GM18517 (cell line): ENCODE data around the gene PAMR1.

Experiments
- ATAC-seq: cut with Tn5 transposase; IDR thresholded peaks from one replicate; pipeline ENCODE4 v1.9.1; 2021; ENCODE audit warnings: mild to moderate bottlenecking, moderate library complexity; ENCODE audit not compliant: unreplicated experiment

Gene PAMR1

DNA sequence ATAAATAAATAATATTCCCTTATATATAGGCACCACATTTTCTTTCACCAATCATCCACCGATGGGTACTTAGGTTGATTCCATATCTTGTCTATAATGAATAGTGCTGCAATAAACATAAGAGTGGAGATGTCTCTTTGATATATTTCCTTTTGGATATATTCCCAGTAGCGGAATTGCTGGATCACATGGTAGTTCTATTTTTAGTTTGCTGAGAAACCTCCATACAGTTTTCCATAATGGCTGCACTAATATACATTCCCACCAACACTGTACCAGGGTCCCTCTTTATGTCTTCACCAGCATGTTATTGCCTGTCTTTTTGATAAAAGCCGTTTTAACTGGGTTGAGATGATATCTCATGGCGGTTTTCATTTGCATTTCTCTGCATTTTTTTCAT is 23.6 kb downstream of the PAMR1 start:
- ATAC-seq: no peak

DNA sequence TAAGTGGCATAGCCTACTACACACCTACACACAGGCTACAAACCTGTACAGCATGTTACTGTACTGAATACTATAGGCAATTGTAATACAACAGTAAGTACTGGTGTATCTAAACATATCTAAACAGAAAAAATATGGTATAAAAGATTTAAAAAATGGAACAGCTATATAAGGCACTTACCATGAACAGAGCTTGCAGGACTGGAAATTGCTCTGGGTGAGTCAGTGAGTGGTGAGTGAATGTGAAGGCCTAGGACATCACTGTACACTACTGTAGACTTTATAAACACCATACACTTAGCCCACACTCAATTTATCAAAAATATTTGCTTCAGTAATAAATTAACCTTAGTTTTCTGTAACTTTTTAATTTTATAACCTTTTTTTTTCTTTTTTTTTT is 24.7 kb downstream of the PAMR1 start:
- no peak for ATAC-seq

DNA sequence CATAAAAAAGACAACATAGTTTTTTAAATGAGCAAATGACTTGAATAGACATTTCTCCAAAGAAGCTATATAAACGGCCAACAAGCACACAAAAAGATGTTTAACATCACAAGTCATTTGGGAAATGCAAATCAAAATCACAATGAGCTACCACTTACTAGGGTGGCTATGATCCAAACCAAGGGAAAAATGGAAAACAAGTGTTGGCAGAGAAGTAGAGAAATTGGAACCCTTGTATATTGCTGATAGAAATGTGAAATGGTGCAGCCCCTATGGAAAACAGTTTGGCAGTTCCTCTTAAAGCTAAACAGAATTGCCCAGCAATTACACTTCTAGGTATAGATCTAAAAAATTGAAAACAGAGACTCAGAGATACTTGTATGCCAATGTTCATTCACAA is 29.0 kb downstream of the PAMR1 start:
- no peak for ATAC-seq

DNA sequence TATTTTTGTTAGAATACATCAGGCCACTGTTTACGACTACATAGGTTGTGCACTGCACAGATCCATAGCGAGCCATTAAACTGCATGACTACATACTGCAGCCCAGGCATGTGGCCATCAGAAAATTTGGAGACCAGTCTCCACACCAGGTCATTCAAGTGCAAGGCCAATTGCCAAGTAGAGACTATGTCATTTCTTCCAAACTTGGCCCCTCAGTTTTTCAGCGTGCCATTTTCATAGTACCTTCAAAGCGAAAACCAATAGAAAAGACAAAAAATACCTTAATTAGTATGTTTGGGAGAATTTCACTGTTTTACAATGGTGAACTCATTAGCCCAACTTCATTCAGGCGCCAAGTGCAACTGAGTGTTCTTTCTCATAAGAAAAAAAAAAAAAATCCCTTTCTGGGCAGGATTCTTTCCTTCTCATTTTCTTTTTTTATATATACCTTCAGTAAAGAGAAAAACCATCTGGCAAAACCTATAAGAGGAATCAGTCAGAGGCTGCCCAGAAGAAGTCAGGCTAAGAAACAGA is 30.4 kb downstream of the PAMR1 start:
- no peak for ATAC-seq

DNA sequence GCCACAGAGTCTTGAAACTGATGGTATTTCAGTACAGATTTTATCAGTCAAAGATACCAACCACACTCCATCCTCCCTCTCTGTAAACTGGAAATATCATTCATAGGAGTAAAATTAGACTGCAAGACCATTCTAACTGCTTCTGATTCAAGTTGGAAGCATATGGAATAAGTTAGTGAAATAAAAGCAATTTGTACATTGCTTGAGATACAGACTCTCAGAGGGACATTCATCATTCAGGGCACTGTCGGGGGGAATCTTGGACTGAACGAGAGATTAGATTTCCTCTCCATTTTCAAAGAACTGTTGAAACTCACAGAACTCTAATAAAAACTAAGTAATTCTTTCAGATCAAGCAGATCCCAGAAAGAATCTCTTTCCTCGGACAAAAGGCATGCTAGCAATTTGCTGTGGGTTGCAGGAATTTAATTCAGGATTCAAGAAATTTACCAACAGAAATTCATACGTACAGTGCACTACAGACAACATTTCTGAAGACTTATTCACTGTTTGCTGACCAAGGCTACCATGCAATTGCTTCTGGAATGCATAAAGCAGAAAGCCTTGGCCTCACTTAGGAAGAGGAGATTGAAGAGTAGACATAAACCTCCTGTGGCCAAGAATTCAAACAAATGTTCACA is 34.1 kb downstream of the PAMR1 start:
- no peak for ATAC-seq

DNA sequence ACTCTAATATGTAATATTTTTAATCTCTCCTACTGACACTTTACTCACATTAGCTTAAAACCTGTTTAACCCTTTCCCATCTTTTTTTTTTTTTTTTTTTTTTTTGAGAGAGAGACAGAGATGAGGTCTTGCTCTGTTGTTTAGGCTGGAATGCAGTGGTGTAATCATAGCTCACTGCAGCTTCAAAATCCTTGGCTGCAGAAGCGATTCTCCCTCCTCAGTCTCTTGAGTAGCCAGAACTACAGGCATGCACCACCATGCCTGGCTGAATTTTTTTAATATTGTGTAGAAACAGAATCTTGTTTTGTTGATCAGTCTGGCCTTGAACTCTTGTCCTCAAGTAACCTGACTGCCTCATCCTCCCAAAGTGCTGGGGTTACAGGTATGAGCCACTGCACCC is 37.3 kb downstream of the PAMR1 start:
- ATAC-seq: no peak

DNA sequence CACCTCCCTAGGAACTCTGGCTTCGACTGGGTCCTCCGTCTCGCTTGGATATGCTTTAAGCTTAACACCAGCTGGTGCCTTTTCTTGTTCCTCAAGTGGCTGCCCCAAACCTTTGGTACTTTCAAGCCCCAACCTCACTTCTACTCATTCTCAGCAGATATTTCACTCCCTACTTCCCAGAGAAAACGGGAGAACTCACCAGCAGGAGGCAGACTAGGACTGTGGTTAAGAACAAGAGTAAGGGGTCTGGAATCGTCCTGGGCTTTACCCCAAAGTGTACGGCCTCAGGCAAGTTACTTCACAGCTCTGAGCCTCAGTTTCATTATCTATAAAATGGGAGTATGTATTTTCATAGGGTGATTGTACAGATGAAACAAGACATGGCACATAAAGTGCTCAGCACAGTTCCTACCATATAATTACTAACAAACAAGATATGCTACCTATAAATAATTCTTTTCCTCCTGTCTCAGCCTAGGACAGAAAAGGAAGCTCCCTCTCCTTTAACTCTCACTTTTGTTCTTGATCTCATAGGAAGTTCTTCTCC is 37.8 kb downstream of the PAMR1 start:
- no peak for ATAC-seq

DNA sequence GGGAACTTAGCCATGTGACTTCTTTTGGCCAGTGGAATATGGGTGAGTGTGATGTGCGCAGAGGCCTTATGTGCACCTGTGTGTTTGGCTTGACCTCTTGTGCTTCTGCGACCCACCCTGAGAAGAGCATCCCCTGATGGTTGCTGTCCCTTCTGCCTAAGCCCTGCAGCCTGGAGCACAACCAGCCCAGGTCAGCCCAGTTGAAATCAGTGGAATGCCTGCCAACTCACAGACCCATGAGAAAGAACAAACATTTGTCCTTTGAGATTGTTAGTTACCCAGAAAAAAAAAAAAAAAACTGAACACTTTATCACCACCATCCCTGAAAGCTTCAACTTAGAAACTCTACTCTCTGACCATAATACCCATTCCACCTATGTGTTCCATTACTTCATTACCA is 38.5 kb downstream of the PAMR1 start:
- no peak for ATAC-seq

DNA sequence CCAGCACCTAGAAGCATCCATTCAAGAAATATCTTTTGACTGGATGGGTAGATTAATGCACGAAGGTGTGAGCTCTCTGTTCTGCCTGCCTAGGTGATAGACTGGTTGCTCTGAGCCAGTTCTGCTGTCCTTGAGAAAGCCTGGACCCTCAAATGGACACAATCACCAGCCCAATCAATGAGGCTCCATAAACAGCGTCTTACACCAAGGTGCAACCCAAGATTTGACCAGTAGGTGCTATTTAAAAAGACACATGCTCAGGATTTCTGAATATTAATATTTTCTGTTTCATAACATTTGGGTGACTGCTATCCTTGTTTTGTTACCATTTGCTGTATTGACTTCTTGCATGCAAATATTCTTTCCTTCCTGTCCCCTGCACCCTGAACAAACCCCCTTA is 39.0 kb downstream of the PAMR1 start:
- ATAC-seq: no peak

DNA sequence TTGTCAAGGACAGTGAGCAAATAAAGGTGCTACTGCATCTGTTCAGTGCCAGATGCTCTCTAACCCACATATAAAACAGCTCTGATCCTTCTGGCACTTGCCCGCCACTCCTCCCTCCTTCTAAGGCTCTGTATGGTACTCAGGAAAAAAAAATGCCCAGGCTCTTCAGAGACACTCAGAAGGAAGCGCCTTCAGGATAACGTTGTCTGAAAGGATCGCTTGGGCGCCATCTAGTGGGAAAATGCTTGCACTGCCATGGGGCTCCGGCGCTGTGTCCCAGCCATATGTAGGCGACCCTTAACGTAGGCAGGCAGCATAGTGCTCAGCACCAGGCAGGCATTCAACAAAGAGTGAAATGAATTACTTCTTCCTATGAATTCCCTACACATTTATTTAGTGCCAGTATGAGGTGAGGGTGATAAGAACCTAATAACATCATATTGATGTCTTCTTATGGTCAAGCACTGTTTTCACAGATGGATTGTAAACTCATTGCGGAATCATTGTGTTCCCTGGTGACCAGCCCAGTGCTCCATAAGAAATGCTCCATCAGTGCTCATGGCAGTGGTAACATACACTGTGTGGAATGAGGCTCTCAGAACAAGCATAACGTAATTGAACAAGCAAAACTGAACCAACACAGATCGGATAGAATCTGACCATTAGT is 39.6 kb downstream of the PAMR1 start:
- peak; percentile 92 for ATAC-seq

DNA sequence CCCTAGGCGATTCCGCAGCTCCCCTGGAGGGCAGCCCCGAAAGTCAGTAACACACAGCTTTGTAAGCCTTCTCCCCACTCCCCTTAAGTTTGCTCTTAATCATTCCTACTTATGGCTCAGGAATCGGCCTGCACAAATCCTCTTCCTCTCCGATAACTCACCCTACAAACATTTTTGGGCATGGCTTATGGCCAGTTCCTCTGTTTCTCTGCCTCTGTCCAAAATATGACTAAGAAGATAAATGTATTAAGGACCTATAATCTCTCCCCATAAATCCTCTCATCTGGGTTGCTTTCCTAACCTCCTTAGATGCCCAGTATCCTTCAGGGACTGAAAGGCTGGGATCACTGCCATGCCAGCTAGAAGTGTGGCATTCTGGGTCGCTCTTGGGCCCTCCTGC is 41.0 kb downstream of the PAMR1 start:
- ATAC-seq: no peak

DNA sequence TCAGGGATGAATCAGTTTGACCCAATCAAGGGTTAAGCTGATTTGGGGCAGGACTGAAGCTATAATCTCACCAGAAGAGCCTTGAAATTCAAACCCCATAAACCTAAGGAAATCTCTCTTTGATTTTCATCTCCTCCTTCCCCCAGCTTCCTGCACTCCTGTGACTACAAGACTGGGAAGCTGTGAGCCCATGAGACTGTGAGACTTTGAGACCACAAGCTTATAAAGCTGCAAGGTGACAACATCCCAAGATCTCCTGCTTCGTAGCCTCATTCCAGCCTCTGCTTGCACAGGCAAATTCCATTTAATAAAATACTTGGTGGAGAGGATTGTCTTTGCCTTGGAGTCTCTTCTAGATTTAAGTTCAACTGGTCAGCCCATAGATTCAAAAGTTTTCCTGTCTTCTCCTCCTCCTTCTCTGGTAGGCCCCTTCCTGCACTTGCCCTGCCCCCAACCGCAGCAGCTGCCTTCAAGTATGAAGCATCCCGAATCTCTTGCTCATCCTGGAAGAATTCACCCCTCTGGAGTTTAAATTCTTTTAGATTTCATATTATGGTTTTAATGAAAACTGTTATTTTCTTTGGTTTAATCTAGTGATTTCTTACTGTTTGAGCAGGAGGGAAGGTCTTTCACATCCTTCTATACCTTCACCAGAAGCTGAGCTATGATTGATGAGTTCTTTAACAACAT is 42.1 kb downstream of the PAMR1 start:
- ATAC-seq: no peak

DNA sequence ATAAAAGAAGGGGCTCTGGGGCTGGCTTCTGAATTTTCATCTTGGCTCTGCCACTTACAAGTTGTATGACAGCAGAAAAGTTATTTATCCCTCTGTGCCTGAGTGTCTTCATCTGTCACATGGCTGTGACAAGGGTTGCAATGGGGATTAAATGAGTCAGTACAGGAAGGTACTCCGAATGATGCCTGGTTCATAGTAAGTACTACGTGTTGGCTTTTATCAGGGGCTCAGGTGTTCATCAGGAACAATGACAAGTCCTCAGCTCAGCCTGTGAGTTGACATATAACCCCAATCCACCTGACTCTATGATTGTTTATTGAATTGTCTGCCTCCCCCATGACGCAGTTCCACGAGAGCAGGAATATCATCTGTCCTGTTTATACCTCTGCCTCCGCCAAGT is 45.7 kb downstream of the PAMR1 start:
- ATAC-seq: no peak

DNA sequence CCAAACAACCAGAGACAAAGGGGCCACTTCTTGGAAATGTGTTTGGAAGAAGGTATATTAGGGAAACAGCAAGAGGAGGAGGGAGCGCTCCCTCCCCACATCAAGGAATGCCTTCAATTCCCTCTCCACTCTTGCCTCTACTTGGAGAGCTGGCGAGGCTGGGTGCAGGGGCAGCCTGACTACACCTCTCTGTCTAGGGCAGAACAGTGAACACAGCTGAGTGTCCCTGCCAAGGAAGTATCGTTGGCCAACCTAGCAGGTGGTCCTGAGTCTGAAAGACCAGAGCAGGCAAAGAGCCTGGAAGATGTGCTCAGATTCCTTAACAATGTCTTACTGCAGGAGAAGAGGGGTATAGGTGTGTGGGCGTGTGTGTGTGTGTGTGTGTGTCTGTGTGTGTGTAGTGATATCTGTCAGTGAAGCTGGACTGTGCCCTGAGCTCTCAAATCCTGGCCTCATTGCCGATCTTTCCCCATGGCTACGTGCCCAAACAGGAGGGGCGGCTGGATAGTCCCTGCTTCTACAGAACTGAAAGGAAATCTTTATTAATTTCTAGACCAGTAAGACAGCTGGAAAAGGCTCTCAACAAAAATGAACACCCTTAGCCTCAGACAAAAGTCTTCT is 46.8 kb downstream of the PAMR1 start:
- ATAC-seq: no peak

DNA sequence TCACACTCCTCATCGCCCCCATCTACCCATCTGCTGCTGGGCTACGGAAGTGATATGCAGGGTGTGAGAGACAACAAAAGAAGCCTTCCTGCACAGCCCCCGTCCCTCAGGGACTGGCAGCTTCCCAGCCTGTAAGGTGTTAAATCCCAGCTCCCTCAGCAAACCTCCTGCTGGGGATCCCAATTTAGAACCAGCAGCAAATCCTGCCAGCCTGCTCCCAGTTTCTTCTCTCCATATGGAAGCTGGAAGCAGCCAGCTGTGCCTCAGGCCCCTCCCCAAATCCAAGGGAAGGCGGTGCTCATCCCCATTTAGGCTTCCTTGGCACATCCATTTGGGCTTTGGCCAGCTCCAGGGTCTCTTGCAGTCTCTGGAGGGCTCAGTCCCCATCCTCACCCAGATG is 47.5 kb downstream of the PAMR1 start:
- no peak for ATAC-seq

DNA sequence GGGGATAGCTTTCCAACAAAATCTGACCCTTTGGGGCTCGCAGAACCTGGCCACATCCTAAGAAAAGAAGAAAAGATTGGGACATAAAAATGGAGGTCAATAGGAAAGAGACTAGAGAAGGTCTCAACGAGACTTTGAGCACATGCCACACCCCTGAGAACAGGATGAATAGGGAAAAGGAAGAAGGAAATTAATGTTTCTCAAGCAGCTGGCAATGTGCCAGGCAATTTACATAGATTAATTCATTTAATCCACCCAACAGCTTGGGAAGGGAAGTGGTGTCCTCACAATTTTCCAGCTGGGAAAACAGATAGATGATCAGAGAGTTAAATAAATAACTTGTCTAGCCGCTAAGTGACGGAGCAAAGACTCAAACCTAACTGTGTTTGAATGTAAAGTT is 50.7 kb downstream of the PAMR1 start:
- no peak for ATAC-seq

DNA sequence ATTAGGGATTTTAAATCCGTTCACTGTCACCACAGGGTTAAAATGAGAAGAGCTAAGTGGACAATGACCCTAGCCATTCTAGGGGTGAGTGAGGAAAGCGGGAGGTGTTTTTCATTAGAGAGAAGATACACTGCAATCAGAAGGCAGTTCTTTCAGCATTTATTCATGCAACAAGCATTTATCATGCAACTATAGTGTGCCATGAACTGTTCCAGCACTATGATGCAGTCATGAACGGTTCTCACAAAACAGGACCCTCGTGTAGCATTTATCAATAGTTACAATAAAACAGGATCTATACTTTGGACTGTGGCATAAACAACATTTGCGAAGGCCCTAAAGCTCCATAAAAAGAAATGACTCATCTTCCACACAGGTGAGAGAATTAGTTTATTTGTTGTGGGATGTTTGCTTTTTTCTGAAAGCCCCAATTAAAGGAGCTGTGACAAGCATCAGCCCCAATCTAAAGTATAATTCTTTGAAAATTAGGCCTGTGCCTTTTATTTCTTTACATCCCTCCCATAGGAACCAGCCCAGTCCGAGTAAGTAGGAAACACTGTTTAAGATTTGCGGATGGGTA is 51.5 kb downstream of the PAMR1 start:
- no peak for ATAC-seq

DNA sequence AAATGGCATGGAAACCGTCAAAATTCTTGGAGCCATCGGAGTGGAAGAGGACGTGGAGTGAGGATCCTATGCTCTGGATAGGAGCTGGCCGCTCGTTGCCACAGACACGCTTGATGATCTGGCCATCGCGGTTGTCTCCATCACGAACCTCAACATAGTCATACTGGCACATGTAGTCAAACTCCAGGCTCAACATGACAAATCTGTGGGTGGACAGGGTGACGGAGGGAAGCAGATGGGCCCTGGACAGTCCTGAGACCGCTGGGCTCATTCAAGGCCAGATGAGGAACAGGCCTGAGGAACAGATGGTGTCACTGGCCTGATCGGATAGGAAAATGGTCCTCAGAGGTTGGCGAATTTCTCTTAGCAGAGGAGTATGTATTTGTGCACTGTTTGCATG is 54.8 kb downstream of the PAMR1 start:
- ATAC-seq: no peak

DNA sequence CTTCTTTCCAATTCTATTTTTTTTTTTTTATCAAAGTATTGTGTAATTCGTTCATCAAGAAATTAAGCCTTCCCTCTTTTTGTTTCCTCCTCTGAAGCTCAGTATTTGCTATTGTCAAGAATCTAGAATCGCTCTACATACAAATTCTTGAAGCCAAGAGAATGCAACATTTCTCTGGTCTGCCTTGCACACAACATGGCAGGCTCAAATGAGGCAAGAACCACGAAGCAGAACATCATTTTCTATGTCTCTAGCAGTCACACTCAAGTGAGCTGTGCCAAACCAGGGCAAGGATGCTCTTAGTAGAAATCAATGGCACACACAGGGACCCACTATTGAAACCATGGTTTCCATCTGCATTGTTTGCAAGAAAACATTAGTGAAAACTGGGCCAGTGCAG is 59.4 kb downstream of the PAMR1 start:
- ATAC-seq: no peak

DNA sequence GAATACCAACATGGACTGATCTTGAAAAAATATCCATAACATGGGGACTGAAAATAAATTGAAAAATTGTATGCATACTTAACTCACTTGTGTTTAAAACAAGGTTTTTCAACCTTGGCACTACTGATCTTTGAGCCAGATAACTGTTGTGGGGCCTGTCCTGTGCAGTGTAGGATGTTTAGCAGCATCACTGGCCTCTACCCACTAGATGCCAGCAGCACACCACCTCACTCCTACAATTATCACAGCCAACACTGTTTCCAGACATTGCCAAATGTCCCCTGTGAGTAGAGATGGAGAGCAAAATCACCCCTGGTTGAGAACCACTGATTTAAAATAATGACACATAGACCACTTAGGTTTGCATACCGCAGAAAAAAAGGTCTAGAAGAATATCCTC is 61.1 kb downstream of the PAMR1 start:
- no peak for ATAC-seq

DNA sequence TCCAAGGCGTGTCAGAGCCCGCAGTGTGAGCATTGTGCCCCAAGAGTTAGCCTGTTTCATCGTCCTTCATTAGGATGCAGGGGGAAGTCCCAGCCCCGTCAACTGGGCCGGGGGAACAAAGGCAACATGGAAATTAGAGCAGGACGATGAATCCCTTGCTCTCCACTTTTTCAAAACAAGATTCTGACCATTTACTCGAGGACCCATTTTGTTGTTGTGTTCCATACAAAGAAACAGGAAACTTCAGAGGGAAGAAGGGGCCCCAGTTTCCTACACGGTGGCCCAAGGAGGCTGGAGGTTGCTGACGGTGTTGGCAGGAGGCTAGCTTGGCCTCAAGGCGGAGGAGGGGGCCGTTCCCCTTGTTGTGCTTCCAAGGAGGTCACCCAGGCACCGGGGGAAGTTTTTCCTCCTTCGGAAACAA is 62.1 kb downstream of the PAMR1 start:
- no peak for ATAC-seq
